Suprapubic skin (tissue), 4 donors: Measurements from ENCODE around the gene AKAP13. TPM values are rescaled to one million over a fixed set of nuclear protein-coding genes. Genes with fewer than 3 reads are reported as not detected.

Experiments used
- DNase-seq, 2 donors: peaks; one replicate each; pipeline ENCODE4 v3.0.0-alpha.2; 2019; ENCODE audit warnings: low spot score in 2 of 2
- H3K27ac ChIP-seq: fragments of 200-600 bp; sonication (generic); one replicate; pipeline ENCODE4 v1.5.1; 2019
- H3K27me3 ChIP-seq: fragments of 200-600 bp; sonication (generic); one replicate; pipeline ENCODE4 v1.5.1; 2019
- H3K36me3 ChIP-seq: fragments of 200-600 bp; sonication (generic); one replicate; pipeline ENCODE4 v1.5.1; 2019
- H3K4me1 ChIP-seq: fragments of 200-600 bp; sonication (generic); one replicate; pipeline ENCODE4 v1.5.1; 2019
- H3K4me3 ChIP-seq: fragments of 200-600 bp; sonication (generic); one replicate; pipeline ENCODE4 v1.5.1; 2019; ENCODE audit warnings: mild to moderate bottlenecking
- H3K9me3 ChIP-seq: fragments of 200-600 bp; sonication (generic); one replicate; pipeline ENCODE4 v1.5.1; 2019
- CTCF ChIP-seq, 2 donors: fragments of 200-600 bp in 1 of 2; fragments of 450-650 bp in 1 of 2; sonication (generic) in 1 of 2; IDR thresholded peaks; one replicate each; pipeline ENCODE4 v1.5.1; 2016 to 2019; ENCODE audit warnings: antibody characterized with exemption in 2 of 2, mild to moderate bottlenecking in 1 of 2, moderate library complexity in 1 of 2
- EP300 ChIP-seq: sonication (generic); formaldehyde crosslinking; IDR thresholded peaks from one replicate; pipeline ENCODE4 v1.6.1; 2017; ENCODE audit warnings: antibody characterized with exemption
- POLR2A ChIP-seq, 2 donors: fragments of 450-650 bp; IDR thresholded peaks; one replicate each; pipeline ENCODE4 v1.6.1; 2017; ENCODE audit warnings: antibody characterized with exemption in 2 of 2, mild to moderate bottlenecking in 2 of 2, moderate library complexity in 2 of 2
- POLR2AphosphoS5 ChIP-seq, 3 donors: sonication (generic); formaldehyde crosslinking; IDR thresholded peaks; one replicate each; pipeline ENCODE4 v1.6.1; 2017; ENCODE audit warnings: antibody characterized with exemption in 3 of 3
- WGBS: methylation state at CpG from one replicate; pipeline ENCODE4 v1.1.5; 2018; 5-methylcytosine and 5-hydroxymethylcytosine counted together
- total RNA-seq, 4 donors: library from RNA; depleted of rRNA; stranded (reverse); fragments of >200 nt; gene quantifications; one replicate each; pipeline ENCODE4 v1.1.0, GENCODE V29; 2016

Gene AKAP13
- total RNA-seq, 4 donors from 2014 or later = 124 to 249 (median 163) TPM

- TF ChIP-seq POLR2A (IDR thresholded peaks at IDR 0.05) (no peak), POLR2AphosphoS5 (IDR thresholded peaks at IDR 0.05) (no peak), CTCF (IDR thresholded peaks at IDR 0.05) (no peak)
- no peaks in the 10 kb centered on the region for H3K36me3 ChIP-seq
Measured at GRCh38 chr15:85415783-85416182, 35.4 kb downstream of the AKAP13 start.

GRCh38 chr15:85417276-85417675, 36.9 kb downstream of the AKAP13 start:
- Histone ChIP-seq H3K36me3 (no peaks in the 10 kb centered on the region), H3K27ac (no peak overlapping the region), H3K4me3 (no peak overlapping the region), H3K9me3 (no peaks in the 10 kb centered on the region), H3K27me3 (no peaks in the 10 kb centered on the region), H3K4me1 (peaks cover 31% of the 10 kb centered on the region)
- WGBS = 95% methylated on average over 5 of the region's 5 CpGs
- TF ChIP-seq EP300 = no peak
- TF ChIP-seq CTCF (IDR thresholded peaks at IDR 0.05) = no peak
- no peak for TF ChIP-seq POLR2AphosphoS5 (IDR thresholded peaks at IDR 0.05)
- no peak for TF ChIP-seq POLR2A (IDR thresholded peaks at IDR 0.05)
- DNase-seq = no peak

More at GRCh38 chr15:85415783-85416182, 35.4 kb downstream of the AKAP13 start:
- no peak for DNase-seq
- no peaks in the 10 kb centered on the region for H3K27me3 ChIP-seq
- 88% methylated on average over 2 of the region's 2 CpGs for WGBS
- no peaks in the 10 kb centered on the region for H3K9me3 ChIP-seq
- H3K27ac ChIP-seq = no peak overlapping the region
- peaks cover 27% of the 10 kb centered on the region for H3K4me1 ChIP-seq
- H3K4me3 ChIP-seq = no peak overlapping the region

- no peak for DNase-seq
- Histone ChIP-seq H3K36me3 (no peaks in the 10 kb centered on the region), H3K9me3 (no peaks in the 10 kb centered on the region), H3K4me1 (peaks cover 17% of the 10 kb centered on the region), H3K27ac (no peak overlapping the region), H3K27me3 (no peaks in the 10 kb centered on the region), H3K4me3 (no peak overlapping the region)
- TF ChIP-seq POLR2AphosphoS5 (IDR thresholded peaks at IDR 0.05) = no peak
- no peak for TF ChIP-seq CTCF (IDR thresholded peaks at IDR 0.05)
- no peak for TF ChIP-seq POLR2A (IDR thresholded peaks at IDR 0.05)
- no peak for TF ChIP-seq EP300
- 92% methylated on average over 5 of the region's 5 CpGs for WGBS
Measured at GRCh38 chr15:85419161-85419560, 38.8 kb downstream of the AKAP13 start.

- Histone ChIP-seq H3K9me3 (no peaks in the 10 kb centered on the region), H3K36me3 (no peaks in the 10 kb centered on the region), H3K4me1 (peaks cover 19% of the 10 kb centered on the region), H3K27me3 (no peaks in the 10 kb centered on the region), H3K27ac (no peak overlapping the region), H3K4me3 (no peak overlapping the region)
- DNase-seq = no peak
- no peak for TF ChIP-seq EP300
- TF ChIP-seq POLR2AphosphoS5 (IDR thresholded peaks at IDR 0.05) = no peak
- TF ChIP-seq POLR2A (IDR thresholded peaks at IDR 0.05) = no peak
- TF ChIP-seq CTCF (IDR thresholded peaks at IDR 0.05) = no peak
- 90% methylated on average over 10 of the region's 10 CpGs for WGBS
Measured at GRCh38 chr15:85421116-85421925, 40.9 kb downstream of the AKAP13 start.

GRCh38 chr15:85422607-85423006, 42.2 kb downstream of the AKAP13 start:
- H3K4me1 ChIP-seq = peaks cover 19% of the 10 kb centered on the region
- DNase-seq = no peak
- no peaks in the 10 kb centered on the region for H3K27me3 ChIP-seq
- no peaks in the 10 kb centered on the region for H3K36me3 ChIP-seq
- no peak overlapping the region for H3K27ac ChIP-seq
- H3K4me3 ChIP-seq = no peak overlapping the region
- TF ChIP-seq POLR2AphosphoS5 (IDR thresholded peaks at IDR 0.05) = no peak
- TF ChIP-seq EP300 = no peak
- TF ChIP-seq POLR2A (IDR thresholded peaks at IDR 0.05) = no peak
- TF ChIP-seq CTCF (IDR thresholded peaks at IDR 0.05) = no peak
- 88% methylated on average over 2 of the region's 2 CpGs for WGBS
- no peaks in the 10 kb centered on the region for H3K9me3 ChIP-seq
